PC-3 (cell line): ENCODE results near the gene NSA2. TPM values are rescaled to one million over a fixed set of nuclear protein-coding genes. Genes with fewer than 3 reads are reported as not detected.

Experiments used
- ATAC-seq: fragments of 200-7000 bp; cut with Tn5 transposase; 2 replicates; pipeline ENCODE4 v1.9.1; 2020; ENCODE audit warnings: mild to moderate bottlenecking, moderate library complexity
- Bru-seq: library from RNA; stranded (reverse); fragments of 400-500 nt; gene quantifications from one replicate; lab custom pipeline; 2021; lab: Mats Ljungman, UMichigan
- BruChase-seq, 2 experiments: library from RNA; stranded (reverse); fragments of 400-500 nt; gene quantifications; one replicate each; lab custom pipeline; 2021; lab: Mats Ljungman, UMichigan
- BruUV-seq: library from RNA; stranded (reverse); fragments of 400-500 nt; replicated peaks from 2 replicates; lab custom pipeline; 2021; lab: Mats Ljungman, UMichigan
- CTCF ChIA-PET: fragments of 300-600 bp; sonication (Branson Sonifier 250); formaldehyde crosslinking; loops from one replicate; lab custom pipeline; 2022; ENCODE audit warnings: antibody characterized with exemption; lab: Charles Lee
- POLR2A ChIA-PET: fragments of 300-600 bp; sonication (Branson Sonifier 250); formaldehyde crosslinking; loops from one replicate; lab custom pipeline; 2022; ENCODE audit warnings: antibody characterized with exemption; ENCODE audit not compliant: unreplicated experiment; lab: Charles Lee
- DNase-seq: peaks from one replicate; pipeline ENCODE4 v3.0.0-alpha.2; 2015
- H2AFZ ChIP-seq: fragments of 300-600 bp; sonication (generic); 2 replicates; pipeline ENCODE4 v1.6.0; 2016; ENCODE audit warnings: antibody characterized with exemption, low read length
- H3F3A ChIP-seq: fragments of 300-600 bp; sonication (generic); one replicate; pipeline ENCODE4 v1.6.0; 2017; ENCODE audit warnings: antibody characterized with exemption, low read length, control low read depth, mild to moderate bottlenecking; ENCODE audit not compliant: unreplicated experiment
- H3K27ac ChIP-seq: fragments of 300-600 bp; sonication (generic); 2 replicates; pipeline ENCODE4 v1.5.1; 2016; ENCODE audit warnings: mild to moderate bottlenecking, low read length
- H3K27me3 ChIP-seq: fragments of 300-600 bp; sonication (generic); 2 replicates; pipeline ENCODE4 v1.6.1; 2016; ENCODE audit warnings: low read length, mixed read lengths
- H3K36me3 ChIP-seq: fragments of 300-600 bp; sonication (generic); 2 replicates; pipeline ENCODE4 v1.6.1; 2016; ENCODE audit warnings: low read depth, mixed run types, low read length, mixed read lengths
- H3K4me1 ChIP-seq: fragments of 300-600 bp; sonication (generic); 2 replicates; pipeline ENCODE4 v1.5.1; 2016; ENCODE audit warnings: low read length; ENCODE audit not compliant: insufficient read depth
- H3K4me2 ChIP-seq: fragments of 300-600 bp; sonication (generic); 2 replicates; pipeline ENCODE4 v1.6.0; 2016; ENCODE audit warnings: low read length
- H3K4me3 ChIP-seq: fragments of 300-600 bp; sonication (generic); 2 replicates; pipeline ENCODE4 v1.5.1; 2016; ENCODE audit warnings: mild to moderate bottlenecking, low read length, mixed read lengths
- H3K79me2 ChIP-seq: fragments of 300-600 bp; sonication (generic); 2 replicates; pipeline ENCODE4 v1.6.1; 2017; ENCODE audit warnings: low read length, mixed read lengths
- H3K9ac ChIP-seq: fragments of 300-600 bp; sonication (generic); 2 replicates; pipeline ENCODE4 v1.6.0; 2016; ENCODE audit warnings: mild to moderate bottlenecking, low read length
- H3K9me2 ChIP-seq: fragments of 300-600 bp; sonication (generic); replicated peaks from 2 replicates; pipeline ENCODE4 v1.6.1; 2016; ENCODE audit warnings: mixed run types, low read length, mixed read lengths
- H3K9me3 ChIP-seq: fragments of 300-600 bp; sonication (generic); 2 replicates; pipeline ENCODE4 v1.6.1; 2016; ENCODE audit warnings: low read length, mixed read lengths
- H4K20me1 ChIP-seq: fragments of 300-600 bp; sonication (generic); 2 replicates; pipeline ENCODE4 v1.6.1; 2016; ENCODE audit warnings: low read length, mixed read lengths
- EZH2 ChIP-seq: fragments of 300-600 bp; sonication (generic); IDR thresholded peaks from one replicate; pipeline ENCODE4 v1.6.1; 2017; ENCODE audit warnings: antibody characterized with exemption, mild to moderate bottlenecking, low read length; ENCODE audit not compliant: unreplicated experiment
- EZH2phosphoT487 ChIP-seq: fragments of 300-600 bp; sonication (generic); IDR thresholded peaks from 2 replicates; pipeline ENCODE4 v1.6.1; 2018; ENCODE audit warnings: mild to moderate bottlenecking, antibody characterized with exemption, low read length, borderline replicate concordance
- intact Hi-C: fragments of 100-400 bp; cut with micrococcal nuclease; formaldehyde crosslinking; loops from 2 replicates; pipeline ENCODE4 v1.9.0; 2023
- long read RNA-seq: library from polyadenylated mRNA; unstranded; transcript quantifications from one replicate; pipeline ENCODE4 v2.0.0, GENCODE V29; 2021; ENCODE audit not compliant: unreplicated experiment
- total RNA-seq: library from RNA; depleted of rRNA; stranded (reverse); fragments of >200 nt; gene quantifications from 2 replicates; pipeline ENCODE4 v1.2.3, GENCODE V29; 2014; rRNA removed
- TF ChIP-seq, protein P1 (sequence below): fragments of 300-600 bp; sonication (generic); conservative IDR thresholded peaks from 2 replicates; pipeline ENCODE4 v1.5.1; 2017; ENCODE audit warnings: antibody characterized with exemption, low read depth, mild to moderate bottlenecking, low read length

NSA2 gene
- 51.5 and 55.8 TPM in 2 replicates for total RNA-seq
- Bru-seq, nascent RNA, result percentile 84 among the genes with signal in this experiment
- percentile 91 among the genes with signal in this experiment for BruChase-seq, experiment 1, labeled RNA remaining after a 6-hour chase
- percentile 80 among the genes with signal in this experiment for BruChase-seq, experiment 2, labeled RNA remaining after a 2-hour chase
- long read RNA-seq, full-length matches to known transcripts, result 27 of 36 reads
- long read RNA-seq, partial matches to known transcripts, result 6 of 36 reads
- long read RNA-seq, other reads (novel, unspliced or antisense), result 3 of 36 reads

DNA sequence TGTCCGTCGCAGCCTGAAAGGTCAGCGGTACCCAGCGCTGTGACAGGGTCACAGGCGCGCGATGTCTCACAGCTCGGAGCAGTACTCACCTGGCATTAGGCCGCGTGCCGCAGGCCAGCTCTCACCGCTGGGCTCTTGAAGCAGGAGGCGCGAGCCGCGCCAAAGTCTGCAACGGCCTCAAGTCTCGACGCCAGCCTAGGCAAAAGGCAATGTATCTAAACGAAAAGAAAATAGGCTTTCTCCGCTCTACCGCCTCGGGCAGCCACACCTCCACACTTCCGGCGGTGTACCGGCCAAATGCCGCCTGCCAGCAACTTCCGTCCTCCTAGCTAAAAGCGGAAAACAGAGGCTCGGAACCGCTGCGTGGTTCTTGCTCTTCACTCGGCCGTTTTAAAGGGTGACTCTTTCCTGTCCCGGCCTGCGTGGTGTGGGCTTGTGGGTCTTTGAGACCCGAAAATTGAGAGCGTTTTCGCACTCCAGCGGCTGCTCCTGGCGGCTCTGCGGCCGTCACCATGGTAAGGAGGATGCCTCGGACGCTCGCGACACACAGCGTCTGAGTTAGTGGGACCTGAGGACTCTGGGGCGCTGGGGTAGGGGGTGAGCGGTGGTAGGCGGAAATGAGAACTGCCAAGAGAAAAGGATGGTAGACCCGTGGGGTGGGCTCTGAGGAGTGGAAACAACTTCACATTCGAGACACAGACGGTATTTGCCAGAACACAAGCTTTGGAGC is at the start of gene NSA2, which contains the start of gene GFM2:
TSS of gene NSA2 (plus strand) at position 401 of the 730 bp plus-strand sequence. CDS start at position 513, 112 bp downstream.
TSS of gene GFM2 (minus strand) at position 269 of the 730 bp plus-strand sequence. CDS start 3,375 bp downstream, outside the sequence.
- H3K4me2 ChIP-seq, result peak within 1 kb of the TSS; percentile 89
- no TSS peak for BruUV-seq
- H3K79me2 ChIP-seq, result peaks cover 54% of the 10 kb centered on the region

DNA sequence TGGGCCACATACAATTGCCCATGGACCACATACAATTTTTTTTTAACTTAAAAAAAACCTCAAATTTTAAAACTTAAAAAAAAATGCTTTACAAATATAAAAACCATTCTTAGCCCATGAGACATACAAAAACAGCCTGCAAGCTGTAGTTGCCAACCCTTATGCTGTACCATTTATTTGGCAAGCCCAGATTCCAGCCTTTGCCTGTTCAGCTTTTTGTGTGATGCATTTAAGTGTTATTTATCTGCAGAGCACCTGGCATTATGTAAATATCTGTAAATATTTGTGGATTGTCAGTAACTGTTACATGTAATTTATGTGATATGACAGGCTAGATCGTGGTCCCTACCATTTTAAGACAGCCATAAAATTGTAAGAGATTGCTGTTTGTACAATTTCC is 49.5 kb upstream of the NSA2 start:
- Histone ChIP-seq H3K36me3 (peaks cover 8% of the 10 kb centered on the region), H3K4me3 (no peak overlapping the region), H3K4me1 (no peaks in the 10 kb centered on the region), H3K27me3 (no peaks in the 10 kb centered on the region), H3K79me2 (no peaks in the 10 kb centered on the region), H3K9me2 (no peaks in the 10 kb centered on the region), H2AFZ (no peak overlapping the region), H3F3A (no peaks in the 10 kb centered on the region), H4K20me1 (no peaks in the 10 kb centered on the region), H3K4me2 (no peak overlapping the region), H3K9me3 (no peaks in the 10 kb centered on the region), H3K9ac (no peak overlapping the region), H3K27ac (no peak overlapping the region)
- ChIA-PET CTCF (no interaction called here), POLR2A (no interaction called here)
- DNase-seq (no peak), ATAC-seq (no peak)
- TF ChIP-seq EZH2phosphoT487 (no peak), EZH2 (no peak)
- TF ChIP-seq, protein P1, sequence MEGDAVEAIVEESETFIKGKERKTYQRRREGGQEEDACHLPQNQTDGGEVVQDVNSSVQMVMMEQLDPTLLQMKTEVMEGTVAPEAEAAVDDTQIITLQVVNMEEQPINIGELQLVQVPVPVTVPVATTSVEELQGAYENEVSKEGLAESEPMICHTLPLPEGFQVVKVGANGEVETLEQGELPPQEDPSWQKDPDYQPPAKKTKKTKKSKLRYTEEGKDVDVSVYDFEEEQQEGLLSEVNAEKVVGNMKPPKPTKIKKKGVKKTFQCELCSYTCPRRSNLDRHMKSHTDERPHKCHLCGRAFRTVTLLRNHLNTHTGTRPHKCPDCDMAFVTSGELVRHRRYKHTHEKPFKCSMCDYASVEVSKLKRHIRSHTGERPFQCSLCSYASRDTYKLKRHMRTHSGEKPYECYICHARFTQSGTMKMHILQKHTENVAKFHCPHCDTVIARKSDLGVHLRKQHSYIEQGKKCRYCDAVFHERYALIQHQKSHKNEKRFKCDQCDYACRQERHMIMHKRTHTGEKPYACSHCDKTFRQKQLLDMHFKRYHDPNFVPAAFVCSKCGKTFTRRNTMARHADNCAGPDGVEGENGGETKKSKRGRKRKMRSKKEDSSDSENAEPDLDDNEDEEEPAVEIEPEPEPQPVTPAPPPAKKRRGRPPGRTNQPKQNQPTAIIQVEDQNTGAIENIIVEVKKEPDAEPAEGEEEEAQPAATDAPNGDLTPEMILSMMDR, result no peak
- intact Hi-C loops, result no loop called here
- BruUV-seq, result no TSS peak

More for the DNA sequence above, at the start of gene NSA2, which contains the start of gene GFM2:
- TF ChIP-seq, protein P1, result no peak
- TF ChIP-seq EZH2 (no peak), EZH2phosphoT487 (no peak)
- Histone ChIP-seq H3F3A (peaks cover 8% of the 10 kb centered on the region), H3K27ac (peak within 1 kb of the TSS; percentile 50), H3K9ac (peak within 1 kb of the TSS; percentile 93), H3K4me1 (peaks cover 38% of the 10 kb centered on the region), H3K27me3 (no peaks in the 10 kb centered on the region), H2AFZ (peak within 1 kb of the TSS; percentile 94), H3K9me3 (no peaks in the 10 kb centered on the region), H3K4me3 (peak within 1 kb of the TSS; percentile 97), H3K36me3 (peaks cover 5% of the 10 kb centered on the region; the same call in 1 of the 2 replicates), H4K20me1 (no peaks in the 10 kb centered on the region), H3K9me2 (no peaks in the 10 kb centered on the region)
- peak; percentile 90 for DNase-seq
- ChIA-PET POLR2A (no interaction called here), CTCF (interaction anchor here (0.5 to 0.6 kb wide), 2 partner anchors 130 to 281 kb away, joined by 3 read pairs; no protein-coding TSS in a partner anchor)
- ATAC-seq, result peak; percentile 77
- intact Hi-C loops, result loop anchor here (2.0 to 5.0 kb wide), 2 partner anchors 135 to 152 kb away; no protein-coding TSS in a partner anchor
